ENCODE results near the gene FGFR4. TPM values are rescaled to one million over a fixed set of nuclear protein-coding genes. Genes with fewer than 3 reads are reported as not detected.
"Not testable (repeated sequence)": the region's sequence is repeated elsewhere in the genome, so short reads cannot be mapped to it uniquely, and the experiment has no call there.

The FGFR4 gene
- 0.42 TPM for total RNA-seq
- long read RNA-seq, result 0 reads

GRCh38 chr5:177086654-177087397 lies at the start of gene FGFR4:
Gene FGFR4, plus strand, starts transcription at chr5:177086915. Its CDS starts 2,688 bp downstream, at chr5:177089603.
- DNase-seq (ENCODE audit: low spot score), result no peak

- no peak for DNase-seq (ENCODE audit: low spot score)
Observed at GRCh38 chr5:177036921-177037320, 49.8 kb upstream of the FGFR4 start.

GRCh38 chr5:177040814-177041420 lies 45.8 kb upstream of the FGFR4 start:
- DNase-seq (ENCODE audit: low spot score), result no peak

GRCh38 chr5:177041936-177042335 lies 44.8 kb upstream of the FGFR4 start:
- no peak for DNase-seq (ENCODE audit: low spot score)

GRCh38 chr5:177043114-177043513 lies 43.6 kb upstream of the FGFR4 start:
- DNase-seq (ENCODE audit: low spot score), result no peak

GRCh38 chr5:177043958-177044357 lies 42.8 kb upstream of the FGFR4 start:
- no peak for DNase-seq (ENCODE audit: low spot score)

GRCh38 chr5:177044641-177045040 lies 42.1 kb upstream of the FGFR4 start:
- DNase-seq (ENCODE audit: low spot score), result no peak

GRCh38 chr5:177045631-177046030 lies 41.1 kb upstream of the FGFR4 start:
- DNase-seq (ENCODE audit: low spot score), result no peak

- DNase-seq (ENCODE audit: low spot score), result not testable (repeated sequence)
Observed at GRCh38 chr5:177048531-177048930, 38.2 kb upstream of the FGFR4 start.

GRCh38 chr5:177049285-177049684 lies 37.4 kb upstream of the FGFR4 start:
- DNase-seq (ENCODE audit: low spot score), result no peak

- DNase-seq (ENCODE audit: low spot score), result no peak
Observed at GRCh38 chr5:177064500-177065277, 22.0 kb upstream of the FGFR4 start.

- DNase-seq (ENCODE audit: low spot score), result no peak
Observed at GRCh38 chr5:177065491-177065890, 21.2 kb upstream of the FGFR4 start.

GRCh38 chr5:177066224-177066623 lies 20.5 kb upstream of the FGFR4 start:
- no peak for DNase-seq (ENCODE audit: low spot score)

- DNase-seq (ENCODE audit: low spot score), result no peak
Observed at GRCh38 chr5:177067503-177067902, 19.2 kb upstream of the FGFR4 start.

GRCh38 chr5:177070536-177071191 lies 16.1 kb upstream of the FGFR4 start:
- DNase-seq (ENCODE audit: low spot score), result no peak

- no peak for DNase-seq (ENCODE audit: low spot score)
Observed at GRCh38 chr5:177071666-177072385, 14.9 kb upstream of the FGFR4 start.

GRCh38 chr5:177077335-177077734 lies 9.4 kb upstream of the FGFR4 start:
- DNase-seq (ENCODE audit: low spot score), result no peak

- no peak for DNase-seq (ENCODE audit: low spot score)
Observed at GRCh38 chr5:177079606-177080005, 7.1 kb upstream of the FGFR4 start.

GRCh38 chr5:177080265-177080664 lies 6.5 kb upstream of the FGFR4 start:
- no peak for DNase-seq (ENCODE audit: low spot score)

- DNase-seq (ENCODE audit: low spot score), result no peak
Observed at GRCh38 chr5:177081859-177082258, 4.9 kb upstream of the FGFR4 start.

GRCh38 chr5:177083357-177083756 lies 3.4 kb upstream of the FGFR4 start:
- no peak for DNase-seq (ENCODE audit: low spot score)

All from mesenteric fat pad (tissue), 1 donor.